Body of pancreas (tissue), 4 donors: Measurements from ENCODE around the gene CLEC19A.

Source experiments
- CTCF ChIP-seq, 7 experiments: fragments of 450-650 bp in 4 of 7; fragments of 200-600 bp in 3 of 7; sonication (generic) in 3 of 7; IDR thresholded peaks; one replicate each; pipeline ENCODE4 v1.5.1; 2016 to 2019; ENCODE audit warnings: antibody characterized with exemption in 7 of 7
- POLR2A ChIP-seq, 3 donors: fragments of 450-650 bp; IDR thresholded peaks; one replicate each; pipeline ENCODE4 v1.6.1; 2016; ENCODE audit warnings: antibody characterized with exemption in 3 of 3, mild to moderate bottlenecking in 2 of 3

- no peak for TF ChIP-seq POLR2A (IDR thresholded peaks at IDR 0.05)
- TF ChIP-seq CTCF (IDR thresholded peaks at IDR 0.05), result no peak
Measured at GRCh38 chr16:19265380-19265930, 20.1 kb upstream of the CLEC19A start.
